GM12891 (cell line): ENCODE results near the gene ERGIC3.

Source experiments
- POLR2A ChIP-seq: IDR thresholded peaks from 2 replicates; pipeline ENCODE4 v1.6.1; 2011; ENCODE audit warnings: low read depth, low read length, control low read depth
- POLR2AphosphoS5 ChIP-seq: IDR thresholded peaks from 2 replicates; pipeline ENCODE4 v1.6.1; 2011; ENCODE audit warnings: low read depth, low read length, control low read depth
- POU2F2 ChIP-seq: IDR thresholded peaks from 2 replicates; pipeline ENCODE4 v1.6.1; 2011; ENCODE audit warnings: low read depth, mild to moderate bottlenecking, control low read depth, low read length, moderate library complexity

GRCh38 chr20:35575958-35576357, 34.1 kb downstream of the ERGIC3 start:
- TF ChIP-seq POLR2A, result no peak
- no peak for TF ChIP-seq POU2F2
- TF ChIP-seq POLR2AphosphoS5, result no peak
